Measurements from ENCODE around the gene HDDC3.

GRCh38 chr15:90938261-90938660 is 5.9 kb upstream of the HDDC3 start:
- TF ChIP-seq ELF4 (IDR thresholded peaks at IDR 0.05) = no peak
- no peak for TF ChIP-seq SUZ12 (IDR thresholded peaks at IDR 0.05)
- TF ChIP-seq, protein P1, sequence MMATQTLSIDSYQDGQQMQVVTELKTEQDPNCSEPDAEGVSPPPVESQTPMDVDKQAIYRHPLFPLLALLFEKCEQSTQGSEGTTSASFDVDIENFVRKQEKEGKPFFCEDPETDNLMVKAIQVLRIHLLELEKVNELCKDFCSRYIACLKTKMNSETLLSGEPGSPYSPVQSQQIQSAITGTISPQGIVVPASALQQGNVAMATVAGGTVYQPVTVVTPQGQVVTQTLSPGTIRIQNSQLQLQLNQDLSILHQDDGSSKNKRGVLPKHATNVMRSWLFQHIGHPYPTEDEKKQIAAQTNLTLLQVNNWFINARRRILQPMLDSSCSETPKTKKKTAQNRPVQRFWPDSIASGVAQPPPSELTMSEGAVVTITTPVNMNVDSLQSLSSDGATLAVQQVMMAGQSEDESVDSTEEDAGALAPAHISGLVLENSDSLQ (IDR thresholded peaks at IDR 0.05) = no peak

All from HEK293T (cell line).